Activated naive CD4-positive, alpha-beta T cell treated with anti-CD3 and anti-CD28 coated beads, Interleukin-2, amount 10 ng/mL, durations not matched to agents 7 days and 5 days (primary cell): ENCODE measurements around the gene PAQR9.

Experiments
- CTCF ChIA-PET: fragments of 350-600 bp; sonication (Branson Sonifier 250); formaldehyde crosslinking; loops from one replicate; lab custom pipeline; 2021; ENCODE audit warnings: antibody characterized with exemption; lab: Charles Lee
- DNase-seq: peaks from one replicate; pipeline ENCODE4 v3.0.0-alpha.2; 2020
- H3K27ac Mint-ChIP-seq: one replicate; pipeline ENCODE4 v1.8.0; 2021; ENCODE audit warnings: mild to moderate bottlenecking, moderate library complexity, mixed read lengths
- H3K27me3 Mint-ChIP-seq: one replicate; pipeline ENCODE4 v1.8.0; 2021; ENCODE audit warnings: mild to moderate bottlenecking, mixed read lengths
- H3K36me3 Mint-ChIP-seq: one replicate; pipeline ENCODE4 v1.8.0; 2021; ENCODE audit warnings: mixed read lengths
- H3K4me1 Mint-ChIP-seq: one replicate; pipeline ENCODE4 v1.8.0; 2021; ENCODE audit warnings: mixed read lengths
- H3K4me3 Mint-ChIP-seq: one replicate; pipeline ENCODE4 v1.8.0; 2021; ENCODE audit warnings: mild to moderate bottlenecking, moderate library complexity, mixed read lengths
- H3K9me3 Mint-ChIP-seq: one replicate; pipeline ENCODE4 v1.8.0; 2021; ENCODE audit warnings: mixed read lengths

Gene PAQR9

DNA sequence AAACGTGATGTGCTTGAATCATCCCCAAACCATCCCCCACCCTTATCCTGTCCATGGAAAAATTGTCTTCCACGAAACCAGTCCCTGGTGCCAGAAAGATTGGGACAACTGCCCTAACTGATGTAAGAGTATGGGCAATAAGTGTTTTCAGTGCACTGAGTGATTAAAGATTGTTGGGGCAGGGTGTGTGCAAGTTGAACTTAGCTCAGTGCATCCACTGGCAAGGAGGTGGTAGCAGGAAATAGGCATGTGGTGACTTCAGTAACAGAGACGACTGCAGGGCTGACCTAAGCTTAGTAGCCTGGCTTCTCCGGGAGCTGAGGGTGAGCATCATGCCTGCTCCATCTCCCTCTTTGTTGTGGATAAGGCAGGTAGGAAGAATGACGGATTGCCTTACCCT lies 27.5 kb downstream of the PAQR9 start:
- CTCF ChIA-PET = interaction anchor here (1.2 kb wide), 1 partner anchor 107 kb away, joined by 3 read pairs; no protein-coding TSS in a partner anchor
- DNase-seq = no peak
- no peak overlapping the region for H3K27ac Mint-ChIP-seq
- no peaks in the 10 kb centered on the region for H3K36me3 Mint-ChIP-seq
- peaks cover 9% of the 10 kb centered on the region for H3K27me3 Mint-ChIP-seq
- H3K4me3 Mint-ChIP-seq = no peak overlapping the region
- H3K9me3 Mint-ChIP-seq = no peaks in the 10 kb centered on the region
- H3K4me1 Mint-ChIP-seq = no peaks in the 10 kb centered on the region

DNA sequence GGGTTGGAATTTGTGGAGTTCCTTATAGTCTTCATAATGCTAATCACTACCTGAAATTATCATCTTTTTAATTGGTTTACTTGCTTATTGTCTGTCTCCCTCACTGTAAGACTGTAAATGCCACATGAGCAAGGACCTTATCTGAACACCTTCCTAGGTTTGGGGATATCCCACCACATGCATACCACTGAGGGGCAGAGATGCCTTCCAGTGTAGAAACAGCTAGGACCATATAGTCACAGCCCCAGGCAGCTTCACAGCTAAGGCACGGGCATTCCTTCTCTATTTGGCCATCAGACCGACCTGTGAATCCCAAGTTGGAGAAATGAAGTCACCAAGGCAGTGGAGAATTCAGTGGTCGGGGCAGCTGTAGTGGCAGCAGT lies 28.6 kb downstream of the PAQR9 start:
- Mint-ChIP-seq H3K4me3 (no peak overlapping the region), H3K9me3 (no peaks in the 10 kb centered on the region), H3K36me3 (no peaks in the 10 kb centered on the region), H3K27ac (no peak overlapping the region), H3K4me1 (no peaks in the 10 kb centered on the region), H3K27me3 (peaks cover 9% of the 10 kb centered on the region)
- CTCF ChIA-PET = no interaction called here
- DNase-seq = no peak

DNA sequence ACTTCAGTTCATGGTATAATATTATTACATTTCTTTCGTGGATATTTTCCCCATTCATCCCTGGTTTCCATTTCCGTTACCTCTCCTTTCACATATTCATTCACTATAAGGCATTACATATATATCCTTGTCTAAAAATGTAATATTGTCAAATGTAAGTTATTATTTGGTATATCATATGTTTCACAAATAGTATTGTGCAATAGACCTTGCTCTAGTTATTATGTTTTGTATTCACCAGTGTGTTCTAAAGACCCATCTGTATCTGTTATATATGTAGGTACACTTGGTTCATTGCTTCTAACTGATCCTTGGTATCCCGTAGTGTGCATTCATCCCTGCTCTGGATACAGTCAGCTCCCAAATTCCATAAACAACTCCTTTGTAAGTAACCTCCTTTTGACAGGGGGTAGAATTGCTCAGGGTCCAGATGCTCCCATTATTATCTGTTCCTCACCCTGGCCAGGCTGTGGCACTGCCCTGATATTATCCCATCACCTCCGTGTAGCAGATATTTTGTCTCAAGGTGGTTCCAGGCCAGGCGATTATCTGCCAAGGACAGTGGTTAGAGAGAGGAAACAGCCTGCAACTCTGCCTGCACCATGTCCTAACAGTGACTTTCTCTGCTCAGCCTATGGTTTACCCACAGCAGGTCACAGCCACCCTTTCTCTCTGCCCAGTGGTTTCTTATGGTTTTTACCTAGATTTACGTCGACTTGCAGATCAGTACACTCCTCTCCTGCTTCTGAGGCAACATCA lies 29.2 kb downstream of the PAQR9 start:
- peaks cover 9% of the 10 kb centered on the region for H3K27me3 Mint-ChIP-seq
- H3K9me3 Mint-ChIP-seq = no peaks in the 10 kb centered on the region
- no peaks in the 10 kb centered on the region for H3K4me1 Mint-ChIP-seq
- CTCF ChIA-PET = interaction anchor here (1.0 kb wide), 1 partner anchor 274 kb away, joined by 3 read pairs; no protein-coding TSS in a partner anchor
- H3K27ac Mint-ChIP-seq = no peak overlapping the region
- no peak overlapping the region for H3K4me3 Mint-ChIP-seq
- DNase-seq = no peak
- H3K36me3 Mint-ChIP-seq = no peaks in the 10 kb centered on the region

DNA sequence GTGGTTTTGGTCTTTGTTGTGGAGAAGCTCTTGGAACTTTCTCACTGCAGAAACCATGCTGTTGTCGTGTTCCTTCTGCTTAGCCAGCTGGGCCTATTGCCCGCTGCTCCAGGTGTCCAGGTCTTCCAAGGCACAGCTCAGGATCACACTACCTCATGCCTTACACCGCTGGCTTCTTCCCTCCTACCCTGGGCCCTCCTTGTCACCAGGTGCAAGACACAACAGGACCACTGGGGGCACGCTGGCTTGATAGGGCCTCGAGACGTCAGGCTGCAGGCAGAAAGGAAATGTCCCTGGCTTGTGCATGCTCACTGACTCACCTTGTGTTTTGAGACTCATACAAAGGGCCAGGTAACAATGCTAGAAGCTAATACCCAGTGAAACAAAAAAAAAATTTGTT lies 32.3 kb downstream of the PAQR9 start:
- H3K4me1 Mint-ChIP-seq = no peaks in the 10 kb centered on the region
- CTCF ChIA-PET = interaction anchor here (0.8 kb wide), 1 partner anchor 8 kb away, joined by 5 read pairs; no protein-coding TSS in a partner anchor
- no peak overlapping the region for H3K4me3 Mint-ChIP-seq
- no peaks in the 10 kb centered on the region for H3K36me3 Mint-ChIP-seq
- H3K27me3 Mint-ChIP-seq = peaks cover 19% of the 10 kb centered on the region
- DNase-seq = peak; percentile 23
- H3K9me3 Mint-ChIP-seq = no peaks in the 10 kb centered on the region
- no peak overlapping the region for H3K27ac Mint-ChIP-seq

DNA sequence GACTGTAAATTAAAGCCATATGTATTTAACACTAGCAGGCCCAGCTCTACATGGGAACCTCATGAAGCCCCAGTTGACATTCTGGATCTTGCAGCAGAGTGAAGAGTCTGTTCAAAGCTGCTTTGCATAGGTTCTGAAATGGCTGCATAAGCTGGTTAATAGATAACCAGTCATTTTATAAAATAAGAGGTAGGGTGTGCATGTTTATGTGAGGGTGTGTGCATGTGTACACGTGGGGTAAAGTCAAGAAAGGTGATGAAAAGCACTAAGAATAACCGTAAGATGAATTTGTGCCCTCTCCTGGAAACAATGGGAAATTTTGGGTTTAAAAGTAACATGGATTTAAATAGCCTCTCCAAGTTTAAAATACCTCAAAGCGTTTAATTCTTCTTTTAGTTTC lies 33.0 kb downstream of the PAQR9 start:
- Mint-ChIP-seq H3K4me1 (no peaks in the 10 kb centered on the region), H3K36me3 (no peaks in the 10 kb centered on the region), H3K4me3 (no peak overlapping the region), H3K27me3 (peaks cover 22% of the 10 kb centered on the region), H3K27ac (no peak overlapping the region), H3K9me3 (no peaks in the 10 kb centered on the region)
- CTCF ChIA-PET = interaction anchor here (0.8 to 1.0 kb wide), 2 partner anchors 9 to 98 kb away, joined by 3 to 5 read pairs; no protein-coding TSS in a partner anchor
- DNase-seq = no peak

DNA sequence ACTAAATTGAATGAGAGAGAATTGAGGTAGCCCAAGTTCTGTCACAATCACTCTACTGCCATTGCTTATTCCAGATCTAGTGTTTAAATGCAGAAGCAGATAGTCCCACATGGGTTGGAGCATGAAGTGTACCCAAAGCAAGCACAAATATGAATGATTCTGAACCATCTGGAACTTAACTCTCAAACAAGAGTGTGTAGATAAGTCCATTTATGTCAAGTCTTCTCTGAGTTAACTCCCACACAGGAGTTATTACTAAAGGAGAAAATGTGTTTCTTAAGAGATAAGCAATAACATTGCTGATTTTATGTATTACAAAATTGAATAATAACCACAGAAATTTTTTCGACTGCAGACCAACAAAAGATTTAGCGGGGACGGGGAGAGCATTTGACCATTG lies 33.6 kb downstream of the PAQR9 start:
- CTCF ChIA-PET = interaction anchor here (1.0 kb wide), 1 partner anchor 98 kb away, joined by 3 read pairs; no protein-coding TSS in a partner anchor
- no peak overlapping the region for H3K4me3 Mint-ChIP-seq

DNA sequence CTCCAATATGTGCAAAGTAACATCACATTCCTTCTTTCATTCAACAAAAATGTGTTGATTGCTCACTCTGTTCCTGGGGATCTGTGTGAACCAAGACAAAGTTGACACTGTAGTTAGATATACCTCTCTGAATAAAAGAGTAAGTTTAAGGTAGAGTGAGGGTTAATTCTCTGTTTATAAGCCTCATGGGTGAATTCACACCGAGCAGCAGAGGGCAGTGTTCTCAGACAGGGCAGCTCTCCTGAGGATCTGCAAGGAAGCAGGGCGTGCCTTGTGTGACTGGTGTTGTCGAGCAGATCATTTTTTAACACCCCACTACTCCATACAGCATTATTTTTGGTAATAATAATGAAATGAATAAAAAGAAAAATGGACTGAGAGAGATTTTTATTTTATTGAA lies 34.4 kb downstream of the PAQR9 start:
- DNase-seq = peak; percentile 62
- CTCF ChIA-PET = interaction anchor here (0.7 to 1.5 kb wide), 4 partner anchors 51 to 66 kb away, joined by 3 to 5 read pairs (median 3); no protein-coding TSS in a partner anchor
- Mint-ChIP-seq H3K27me3 (peaks cover 34% of the 10 kb centered on the region), H3K4me3 (no peak overlapping the region), H3K4me1 (no peaks in the 10 kb centered on the region), H3K36me3 (no peaks in the 10 kb centered on the region), H3K27ac (no peak overlapping the region), H3K9me3 (no peaks in the 10 kb centered on the region)

More for the DNA sequence above, 33.6 kb downstream of the PAQR9 start:
- DNase-seq = no peak
- Mint-ChIP-seq H3K27me3 (peaks cover 26% of the 10 kb centered on the region), H3K36me3 (no peaks in the 10 kb centered on the region), H3K4me1 (no peaks in the 10 kb centered on the region), H3K9me3 (no peaks in the 10 kb centered on the region), H3K27ac (no peak overlapping the region)

DNA sequence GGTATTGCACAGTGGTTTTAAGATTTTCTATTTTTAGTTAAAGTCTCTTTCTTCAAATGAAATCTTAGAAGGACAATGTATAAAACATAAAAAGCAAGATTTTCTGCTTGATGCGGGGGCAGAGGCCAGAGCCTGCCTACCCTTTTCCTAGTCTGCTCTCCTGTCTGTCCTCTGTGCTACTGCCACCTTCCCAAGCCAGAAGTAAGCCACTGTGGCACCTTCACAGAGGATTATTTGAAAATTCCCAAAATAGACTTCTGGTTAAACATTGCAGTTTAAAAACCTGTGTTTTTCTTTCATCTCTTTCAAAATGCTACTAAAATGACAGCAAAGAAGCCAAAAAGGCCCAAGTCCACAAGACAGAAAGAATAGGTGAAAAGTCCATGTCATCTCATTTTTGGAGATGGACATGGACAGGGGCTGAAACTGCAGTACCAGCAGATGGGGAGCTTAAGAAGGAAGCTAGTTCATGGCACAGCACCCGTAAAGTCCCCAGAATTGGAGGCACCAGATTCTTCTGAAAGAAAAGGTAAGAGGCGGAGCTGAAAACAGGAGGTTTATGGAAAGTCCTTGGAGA lies 37.0 kb downstream of the PAQR9 start:
- no peak for DNase-seq
- no peaks in the 10 kb centered on the region for H3K4me1 Mint-ChIP-seq
- H3K36me3 Mint-ChIP-seq = no peaks in the 10 kb centered on the region
- H3K4me3 Mint-ChIP-seq = no peak overlapping the region
- H3K27ac Mint-ChIP-seq = no peak overlapping the region
- no peaks in the 10 kb centered on the region for H3K9me3 Mint-ChIP-seq
- peaks cover 37% of the 10 kb centered on the region for H3K27me3 Mint-ChIP-seq
- CTCF ChIA-PET = no interaction called here

DNA sequence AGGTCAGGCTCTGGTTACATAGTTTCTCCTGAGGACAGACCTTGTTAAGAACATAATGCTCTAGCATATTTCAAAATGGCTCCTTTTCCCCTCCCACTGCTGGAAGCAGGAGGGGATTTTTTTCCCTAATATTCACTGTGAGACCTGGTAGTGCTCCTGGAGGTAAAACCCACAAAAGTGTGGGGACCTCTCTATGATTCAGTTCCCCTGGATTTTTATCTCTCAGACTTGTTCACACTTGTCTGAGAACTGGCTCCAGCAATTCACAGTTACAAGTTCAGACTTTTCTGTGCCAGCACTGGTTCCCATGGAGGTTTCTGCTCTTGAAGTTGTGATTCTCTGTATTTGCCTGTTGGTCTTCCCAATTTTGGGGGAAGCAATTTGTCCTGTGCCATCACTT lies 38.3 kb downstream of the PAQR9 start:
- H3K4me1 Mint-ChIP-seq = no peaks in the 10 kb centered on the region
- DNase-seq = no peak
- no peak overlapping the region for H3K4me3 Mint-ChIP-seq
- no peak overlapping the region for H3K27ac Mint-ChIP-seq
- no peaks in the 10 kb centered on the region for H3K36me3 Mint-ChIP-seq
- no peaks in the 10 kb centered on the region for H3K9me3 Mint-ChIP-seq
- CTCF ChIA-PET = interaction anchor here (0.6 kb wide), 1 partner anchor 877 kb away, joined by 4 read pairs; no protein-coding TSS in a partner anchor
- peaks cover 33% of the 10 kb centered on the region for H3K27me3 Mint-ChIP-seq

DNA sequence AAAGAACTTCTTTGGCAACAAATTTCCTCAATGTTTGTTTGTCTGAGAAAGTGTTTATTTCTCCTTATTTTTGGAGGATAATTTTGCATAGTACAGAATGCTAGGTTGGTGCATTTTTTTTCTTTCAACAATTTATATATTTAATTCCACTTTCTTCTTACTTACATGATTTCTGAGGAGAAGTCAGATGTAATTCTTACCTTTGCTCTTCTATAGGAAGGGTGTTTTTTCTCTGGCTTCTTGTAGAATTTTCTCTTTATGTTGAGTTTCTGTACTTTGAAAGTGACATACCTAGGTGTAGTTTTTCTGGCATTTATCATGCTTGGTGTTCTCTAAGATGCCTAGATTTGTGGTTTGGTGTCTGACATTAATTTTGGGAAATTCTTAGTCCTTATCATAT lies 39.8 kb downstream of the PAQR9 start:
- Mint-ChIP-seq H3K36me3 (no peaks in the 10 kb centered on the region), H3K9me3 (no peaks in the 10 kb centered on the region), H3K4me1 (no peaks in the 10 kb centered on the region), H3K4me3 (no peak overlapping the region), H3K27me3 (peaks cover 33% of the 10 kb centered on the region), H3K27ac (no peak overlapping the region)
- no peak for DNase-seq
- CTCF ChIA-PET = no interaction called here

DNA sequence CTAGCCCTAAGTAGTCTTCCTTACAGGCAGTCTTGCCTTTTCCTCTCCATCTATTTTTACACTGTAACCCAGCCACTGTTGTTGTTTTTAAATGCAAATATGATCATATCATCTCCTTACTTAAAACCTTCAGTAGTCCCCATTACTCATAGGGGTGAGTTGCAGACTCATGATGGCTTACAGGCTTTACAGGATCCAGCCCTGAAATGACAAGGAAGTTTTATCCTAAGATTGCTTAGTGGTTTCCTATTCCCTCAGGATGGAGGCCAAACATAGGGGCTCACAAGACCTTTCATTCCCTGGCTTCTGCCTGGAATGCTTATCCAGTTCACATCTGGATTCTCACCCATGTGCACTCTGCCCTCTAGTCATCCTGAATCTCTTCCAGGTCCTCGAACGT lies 46.9 kb downstream of the PAQR9 start:
- Mint-ChIP-seq H3K4me3 (no peak overlapping the region), H3K4me1 (no peaks in the 10 kb centered on the region), H3K36me3 (no peaks in the 10 kb centered on the region), H3K27me3 (peaks cover 14% of the 10 kb centered on the region), H3K9me3 (no peaks in the 10 kb centered on the region), H3K27ac (no peak overlapping the region)
- DNase-seq = no peak
- CTCF ChIA-PET = no interaction called here

DNA sequence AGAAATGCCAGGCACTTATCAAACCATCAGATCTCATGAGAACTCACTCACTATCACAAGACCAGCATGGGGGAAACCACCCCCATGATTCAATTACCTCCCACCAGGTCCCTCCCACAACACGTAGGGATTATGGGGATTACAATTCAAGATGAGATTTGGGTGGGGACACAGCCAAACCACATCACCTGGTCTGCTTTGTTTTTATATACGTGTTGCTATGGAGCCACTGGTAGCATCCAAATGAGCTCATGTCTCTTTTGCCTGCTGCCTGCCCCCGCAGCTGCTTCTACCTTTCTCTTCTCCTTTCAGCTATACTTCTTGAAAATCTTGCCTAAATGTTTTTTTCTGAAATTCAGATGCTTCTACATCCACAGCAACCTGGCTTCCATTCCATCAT lies 47.8 kb downstream of the PAQR9 start:
- Mint-ChIP-seq H3K9me3 (no peaks in the 10 kb centered on the region), H3K4me3 (no peak overlapping the region), H3K36me3 (no peaks in the 10 kb centered on the region), H3K27me3 (peaks cover 19% of the 10 kb centered on the region), H3K4me1 (no peaks in the 10 kb centered on the region), H3K27ac (no peak overlapping the region)
- CTCF ChIA-PET = no interaction called here
- no peak for DNase-seq

DNA sequence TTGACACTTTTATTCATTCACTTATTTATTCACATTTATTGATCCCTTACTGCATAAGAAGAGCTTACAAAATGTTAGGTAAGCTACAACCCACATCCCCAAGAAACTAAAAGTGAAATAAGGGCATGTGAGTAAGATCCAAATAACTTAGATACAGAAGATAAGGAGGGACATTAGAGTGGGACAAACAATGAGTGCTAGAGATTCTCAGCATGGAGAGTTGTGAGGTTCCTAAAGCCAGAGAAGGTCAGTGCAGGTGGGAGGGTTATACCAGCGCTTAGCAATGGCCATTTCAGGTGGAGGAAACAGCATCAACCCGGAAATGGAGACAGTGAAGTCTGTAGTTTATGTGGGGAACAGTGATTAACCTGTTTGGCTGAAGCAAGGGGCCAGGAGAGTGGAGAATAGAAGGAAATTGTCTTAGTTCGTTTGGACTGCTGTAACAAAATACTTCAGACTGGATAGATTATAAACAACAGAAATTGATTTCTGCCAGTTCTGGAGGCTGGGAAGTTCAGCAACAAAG lies 49.1 kb downstream of the PAQR9 start:
- no peak for DNase-seq
- Mint-ChIP-seq H3K4me3 (no peak overlapping the region), H3K36me3 (no peaks in the 10 kb centered on the region), H3K27ac (no peak overlapping the region), H3K27me3 (peaks cover 27% of the 10 kb centered on the region), H3K9me3 (no peaks in the 10 kb centered on the region), H3K4me1 (no peaks in the 10 kb centered on the region)
- CTCF ChIA-PET = no interaction called here

DNA sequence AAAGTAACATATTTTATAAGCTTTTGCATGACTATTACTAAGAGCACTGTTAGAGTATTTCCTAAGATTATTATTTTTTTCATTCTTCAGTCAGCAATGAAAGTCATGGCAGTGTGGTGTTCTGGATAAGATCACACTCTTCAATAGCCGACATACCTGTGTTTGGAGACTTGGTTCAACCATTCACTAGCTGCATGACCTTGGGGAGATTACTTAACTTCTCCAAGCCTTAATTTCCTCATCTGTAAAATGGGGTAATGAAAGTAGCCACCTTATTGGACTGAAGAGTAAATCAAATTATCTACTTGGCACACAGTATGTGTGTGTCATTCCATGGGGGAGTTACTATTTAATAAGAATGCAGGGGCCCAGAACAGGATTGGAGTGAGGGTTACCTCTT lies 50.0 kb downstream of the PAQR9 start:
- Mint-ChIP-seq H3K27me3 (peaks cover 33% of the 10 kb centered on the region), H3K4me1 (no peaks in the 10 kb centered on the region), H3K4me3 (no peak overlapping the region), H3K36me3 (no peaks in the 10 kb centered on the region), H3K27ac (no peak overlapping the region), H3K9me3 (no peaks in the 10 kb centered on the region)
- DNase-seq = no peak
- CTCF ChIA-PET = no interaction called here
